Right lobe of liver (tissue), 4 donors: ENCODE data around the gene C1orf116.

Experiments
- CTCF ChIP-seq, 4 donors: fragments of 200-600 bp in 3 of 4; fragments of 450-650 bp in 1 of 4; IDR thresholded peaks; one replicate each; pipeline versions ENCODE4 v1.5.1 to v1.8.0; 2016 to 2022; ENCODE audit warnings: antibody characterized with exemption in 4 of 4, mild to moderate bottlenecking in 2 of 4
- POLR2A ChIP-seq: fragments of 450-650 bp; IDR thresholded peaks from one replicate; pipeline ENCODE4 v1.6.1; 2017; ENCODE audit warnings: antibody characterized with exemption, mild to moderate bottlenecking
- donor health status: DM: no; HTN: no; CAD: no.
- donor health status: DM: no; HTN: no; CAD: no.
- donor health status: DM: no; HTN: yes; CAD: no.

- no peak for TF ChIP-seq POLR2A
- TF ChIP-seq CTCF (IDR thresholded peaks at IDR 0.05): no peak
Measured at GRCh38 chr1:207034208-207034607, 1.7 kb upstream of the C1orf116 start.
